Endothelial cell (in vitro differentiated cells): ENCODE results near the gene N4BP2L1. TPM values are rescaled to one million over a fixed set of nuclear protein-coding genes. Genes with fewer than 3 reads are reported as not detected.

Source experiments
- DNase-seq: peaks from one replicate; pipeline ENCODE4 v3.0.0; 2021; ENCODE audit warnings: low spot score
- H3K27ac Mint-ChIP-seq: one replicate; pipeline ENCODE4 v1.8.0; 2021; ENCODE audit warnings: mixed read lengths, inconsistent platforms; ENCODE audit not compliant: unreplicated experiment
- H3K27me3 Mint-ChIP-seq: one replicate; pipeline ENCODE4 v1.8.0; 2021; ENCODE audit warnings: mild to moderate bottlenecking, moderate library complexity, mixed read lengths, inconsistent platforms; ENCODE audit not compliant: unreplicated experiment
- H3K36me3 Mint-ChIP-seq: one replicate; pipeline ENCODE4 v1.8.0; 2021; ENCODE audit warnings: mild to moderate bottlenecking, low read depth, mixed read lengths, inconsistent platforms; ENCODE audit not compliant: unreplicated experiment
- H3K4me1 Mint-ChIP-seq: one replicate; pipeline ENCODE4 v1.8.0; 2021; ENCODE audit warnings: mild to moderate bottlenecking, mixed read lengths, inconsistent platforms; ENCODE audit not compliant: unreplicated experiment
- H3K4me3 Mint-ChIP-seq: one replicate; pipeline ENCODE4 v1.8.0; 2021; ENCODE audit warnings: mild to moderate bottlenecking, mixed read lengths, inconsistent platforms; ENCODE audit not compliant: unreplicated experiment
- H3K9me3 Mint-ChIP-seq: one replicate; pipeline ENCODE4 v1.8.0; 2021; ENCODE audit warnings: mixed read lengths, inconsistent platforms; ENCODE audit not compliant: unreplicated experiment
- CTCF ChIP-seq: fragments of 200-600 bp; sonication (generic); IDR thresholded peaks from one replicate; pipeline ENCODE4 v1.5.0; 2021; ENCODE audit warnings: antibody characterized with exemption; ENCODE audit not compliant: unreplicated experiment
- total RNA-seq: library from RNA; stranded (reverse); fragmentation: NEBNext Ultra II Directional; extraction: Animal tissue kit (Norgen Biotek cat#: 25700); gene quantifications from one replicate; pipeline ENCODE4 v1.2.1, GENCODE V29; 2021; ENCODE audit not compliant: unreplicated experiment

The N4BP2L1 gene
- total RNA-seq, 1 donor from 2014 or later = 4.2 TPM

GRCh38 chr13:32409561-32410421, 18.1 kb downstream of the N4BP2L1 start:
- Mint-ChIP-seq H3K4me1 (peaks cover 28% of the 10 kb centered on the region), H3K36me3 (no peaks in the 10 kb centered on the region), H3K27ac (no peak overlapping the region), H3K4me3 (peak overlapping the region; percentile 84), H3K9me3 (no peaks in the 10 kb centered on the region), H3K27me3 (peaks cover 1% of the 10 kb centered on the region)
- no peak for TF ChIP-seq CTCF
- peak; percentile 34 for DNase-seq

GRCh38 chr13:32409001-32409313, 19.0 kb downstream of the N4BP2L1 start:
- Mint-ChIP-seq H3K27ac (no peak overlapping the region), H3K4me1 (peaks cover 28% of the 10 kb centered on the region), H3K36me3 (no peaks in the 10 kb centered on the region), H3K27me3 (peaks cover 1% of the 10 kb centered on the region), H3K9me3 (no peaks in the 10 kb centered on the region), H3K4me3 (no peak overlapping the region)
- TF ChIP-seq CTCF = no peak
- DNase-seq = no peak

- Mint-ChIP-seq H3K27me3 (peaks cover 1% of the 10 kb centered on the region), H3K4me3 (no peak overlapping the region), H3K4me1 (peaks cover 28% of the 10 kb centered on the region), H3K27ac (no peak overlapping the region), H3K36me3 (no peaks in the 10 kb centered on the region), H3K9me3 (no peaks in the 10 kb centered on the region)
- DNase-seq = no peak
- TF ChIP-seq CTCF = no peak
Measured at GRCh38 chr13:32408296-32409000, 19.5 kb downstream of the N4BP2L1 start.

- H3K4me1 Mint-ChIP-seq = peaks cover 28% of the 10 kb centered on the region
- no peaks in the 10 kb centered on the region for H3K9me3 Mint-ChIP-seq
- no peak for TF ChIP-seq CTCF
- H3K36me3 Mint-ChIP-seq = no peaks in the 10 kb centered on the region
- H3K4me3 Mint-ChIP-seq = no peak overlapping the region
- no peak overlapping the region for H3K27ac Mint-ChIP-seq
- no peak for DNase-seq
- peaks cover 1% of the 10 kb centered on the region for H3K27me3 Mint-ChIP-seq
Measured at GRCh38 chr13:32407854-32408253, 20.1 kb downstream of the N4BP2L1 start.

GRCh38 chr13:32403108-32403507, 24.8 kb downstream of the N4BP2L1 start:
- peaks cover 7% of the 10 kb centered on the region for H3K4me1 Mint-ChIP-seq
- H3K4me3 Mint-ChIP-seq = no peak overlapping the region
- no peak overlapping the region for H3K27ac Mint-ChIP-seq
- TF ChIP-seq CTCF = no peak
- H3K36me3 Mint-ChIP-seq = no peaks in the 10 kb centered on the region
- no peaks in the 10 kb centered on the region for H3K27me3 Mint-ChIP-seq
- no peak for DNase-seq
- H3K9me3 Mint-ChIP-seq = no peaks in the 10 kb centered on the region
